Measurements from ENCODE around the gene GZMM.

The GZMM gene

DNA sequence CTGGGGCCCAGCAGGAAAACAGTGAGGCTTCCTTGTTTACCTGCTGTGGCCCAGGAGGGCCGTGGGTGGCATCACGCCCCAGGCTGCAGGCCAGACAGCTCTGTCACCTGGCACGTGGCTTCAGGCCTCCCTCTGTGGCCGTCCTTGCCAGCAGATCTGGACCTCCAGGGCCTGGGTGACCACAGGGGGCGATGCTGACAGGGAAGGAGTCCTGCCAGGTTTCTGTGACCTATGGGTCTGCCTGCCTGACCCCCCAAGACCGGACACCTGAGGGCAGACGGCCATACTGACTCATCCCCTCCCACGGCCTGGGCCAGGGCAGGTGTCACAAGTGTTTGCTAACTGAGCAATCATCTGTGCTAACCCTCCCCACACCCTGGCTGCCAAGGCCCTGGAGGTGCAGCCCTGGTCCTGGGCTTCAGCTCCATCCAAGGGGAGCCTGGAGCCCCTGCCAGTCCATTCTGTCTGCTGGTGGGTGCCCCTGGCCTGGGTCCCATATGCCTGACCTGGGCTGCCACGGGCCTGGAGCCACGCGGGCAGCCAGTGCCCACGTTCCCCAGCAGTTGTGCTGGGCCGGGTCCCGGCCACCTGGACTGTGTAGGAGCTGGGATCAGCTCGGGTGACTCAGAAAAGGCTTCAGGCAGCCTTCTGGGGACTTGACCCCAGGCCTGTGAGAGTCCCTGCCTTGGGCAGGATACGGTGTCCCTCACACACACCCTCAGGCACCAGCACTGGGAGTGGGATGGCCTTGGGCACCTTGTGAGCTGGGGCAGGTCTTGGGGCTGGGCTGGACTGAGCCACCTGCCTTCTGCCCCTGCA lies 8.6 kb upstream of the GZMM start:
- DNase-seq: no peak

DNA sequence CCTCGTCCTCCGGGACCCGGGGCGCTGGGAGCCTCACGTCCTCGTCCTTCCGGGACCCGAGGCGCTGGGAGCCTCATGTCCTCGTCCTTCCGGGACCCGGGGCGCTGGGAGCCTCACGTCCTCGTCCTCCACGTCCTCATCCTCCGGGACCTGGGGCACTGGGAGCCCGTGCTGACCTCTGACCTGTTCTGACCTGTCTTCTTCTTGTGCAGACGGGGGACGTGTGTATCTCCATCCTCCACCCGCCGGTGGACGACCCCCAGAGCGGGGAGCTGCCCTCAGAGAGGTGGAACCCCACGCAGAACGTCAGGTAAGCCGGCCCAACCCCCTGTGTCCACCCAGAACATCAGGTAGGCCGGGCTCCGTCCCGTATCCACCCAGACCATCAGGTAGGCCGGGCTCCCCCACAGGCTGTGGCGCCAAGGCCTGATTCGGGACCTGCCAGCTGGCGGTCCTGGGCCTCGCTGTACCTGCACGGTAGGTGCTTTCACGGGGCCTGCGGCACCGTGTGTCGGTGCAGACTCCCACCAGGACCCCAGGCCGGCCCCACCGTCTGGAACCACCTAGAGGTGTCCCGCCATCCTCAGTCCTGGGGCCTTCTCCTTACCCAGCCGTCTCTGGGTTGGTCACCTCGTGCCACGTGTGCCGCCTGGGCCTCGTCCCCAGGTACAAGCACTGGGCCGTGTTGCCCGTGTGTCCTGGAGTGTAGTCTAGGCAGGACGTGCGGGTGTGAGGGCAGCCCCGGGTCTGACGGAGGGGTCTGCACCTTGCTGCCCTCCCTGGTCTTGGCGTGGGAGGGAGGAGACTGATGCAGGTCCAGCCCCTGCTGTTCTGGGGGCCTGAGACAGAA lies 7.6 kb upstream of the GZMM start:
- DNase-seq: no peak

DNA sequence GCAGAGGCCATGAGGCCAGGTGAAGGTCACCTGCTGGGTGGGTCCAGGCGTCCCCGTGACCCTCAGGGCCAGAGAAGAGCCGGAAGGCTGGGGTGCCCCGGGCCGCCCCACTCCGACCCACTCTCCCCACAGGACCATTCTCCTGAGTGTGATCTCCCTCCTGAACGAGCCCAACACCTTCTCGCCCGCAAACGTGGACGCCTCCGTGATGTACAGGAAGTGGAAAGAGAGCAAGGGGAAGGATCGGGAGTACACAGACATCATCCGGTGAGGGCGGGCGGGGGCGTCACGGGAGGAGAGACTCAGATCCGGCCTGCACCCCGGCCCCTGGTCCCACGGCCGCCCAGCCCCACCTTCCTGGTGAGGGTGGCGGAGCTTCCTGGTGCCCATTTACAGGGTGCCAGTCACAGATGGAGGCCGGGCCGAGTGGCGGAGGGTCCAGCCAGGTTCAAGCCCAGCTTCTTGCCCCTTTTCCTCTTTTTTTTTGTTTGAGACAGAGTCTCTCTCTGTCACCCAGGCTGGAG lies 6.9 kb upstream of the GZMM start:
- DNase-seq: no peak

DNA sequence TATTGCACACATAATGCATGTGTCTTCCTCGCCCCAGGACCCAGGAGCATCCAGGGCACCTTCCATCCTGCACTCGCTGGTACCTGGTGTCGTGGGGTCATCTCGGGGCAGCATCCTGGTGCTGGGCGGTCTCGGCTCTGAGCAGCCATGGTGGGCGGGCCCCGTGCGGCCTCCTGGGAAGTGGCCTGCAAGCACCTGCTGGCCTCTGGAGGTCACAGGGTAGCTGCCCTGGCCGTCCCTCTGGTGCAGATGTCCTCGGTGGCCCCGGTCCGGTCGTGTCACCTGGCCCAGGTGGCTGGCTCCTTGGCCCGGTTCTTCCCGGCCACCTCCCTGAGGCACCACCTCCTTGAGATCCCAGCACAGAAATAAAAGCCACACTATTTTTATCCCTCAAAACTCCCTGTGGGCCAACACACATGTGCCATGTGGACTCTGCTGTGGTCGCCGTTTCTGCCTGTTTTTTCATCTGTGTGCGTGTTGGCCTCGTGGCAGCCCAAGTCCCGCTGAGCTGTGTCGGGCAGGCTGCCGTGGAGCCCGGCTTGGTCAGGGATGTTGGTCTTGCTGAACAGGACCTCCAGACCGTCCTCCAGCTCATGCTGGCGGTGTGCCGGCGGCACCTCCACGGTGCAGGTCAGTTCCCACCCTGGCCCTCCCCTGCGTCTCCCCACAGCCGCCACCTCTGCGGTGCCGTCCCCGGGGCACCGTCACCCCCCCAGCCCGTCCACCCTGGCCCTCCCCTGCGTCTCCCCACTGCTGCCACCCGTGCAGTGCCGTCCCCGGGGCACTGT lies 5.0 kb upstream of the GZMM start:
- no peak for DNase-seq

DNA sequence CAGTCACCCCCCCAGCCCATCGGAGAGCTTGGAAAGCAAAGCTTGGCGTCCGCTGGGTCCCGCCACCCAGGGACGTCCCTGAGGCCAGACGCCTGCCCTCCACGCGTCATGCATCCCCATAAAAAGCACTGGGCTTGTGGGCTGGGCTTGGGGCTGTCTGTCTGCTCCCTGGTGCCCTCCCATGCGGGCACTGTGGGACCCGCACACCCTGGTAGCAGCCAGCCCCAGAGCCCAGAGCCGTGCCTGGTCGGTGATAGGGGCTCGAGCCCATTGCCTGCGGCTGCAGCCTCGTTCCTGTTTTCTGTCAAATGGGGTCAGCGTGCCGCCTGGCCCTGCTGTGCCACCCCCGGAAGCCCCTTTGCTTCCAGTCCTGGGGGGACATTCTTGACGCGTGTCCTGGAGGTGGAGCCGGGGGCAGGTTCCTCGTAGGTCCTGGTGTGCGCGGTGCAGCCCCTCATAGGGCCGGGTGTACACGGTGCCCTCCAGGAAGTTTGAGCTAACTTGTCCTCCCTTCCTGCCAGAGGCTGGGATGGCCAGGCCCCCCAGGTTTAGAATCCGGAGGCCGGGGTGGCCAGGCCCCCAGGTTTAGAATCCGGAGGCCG lies 4.3 kb upstream of the GZMM start:
- no peak for DNase-seq

DNA sequence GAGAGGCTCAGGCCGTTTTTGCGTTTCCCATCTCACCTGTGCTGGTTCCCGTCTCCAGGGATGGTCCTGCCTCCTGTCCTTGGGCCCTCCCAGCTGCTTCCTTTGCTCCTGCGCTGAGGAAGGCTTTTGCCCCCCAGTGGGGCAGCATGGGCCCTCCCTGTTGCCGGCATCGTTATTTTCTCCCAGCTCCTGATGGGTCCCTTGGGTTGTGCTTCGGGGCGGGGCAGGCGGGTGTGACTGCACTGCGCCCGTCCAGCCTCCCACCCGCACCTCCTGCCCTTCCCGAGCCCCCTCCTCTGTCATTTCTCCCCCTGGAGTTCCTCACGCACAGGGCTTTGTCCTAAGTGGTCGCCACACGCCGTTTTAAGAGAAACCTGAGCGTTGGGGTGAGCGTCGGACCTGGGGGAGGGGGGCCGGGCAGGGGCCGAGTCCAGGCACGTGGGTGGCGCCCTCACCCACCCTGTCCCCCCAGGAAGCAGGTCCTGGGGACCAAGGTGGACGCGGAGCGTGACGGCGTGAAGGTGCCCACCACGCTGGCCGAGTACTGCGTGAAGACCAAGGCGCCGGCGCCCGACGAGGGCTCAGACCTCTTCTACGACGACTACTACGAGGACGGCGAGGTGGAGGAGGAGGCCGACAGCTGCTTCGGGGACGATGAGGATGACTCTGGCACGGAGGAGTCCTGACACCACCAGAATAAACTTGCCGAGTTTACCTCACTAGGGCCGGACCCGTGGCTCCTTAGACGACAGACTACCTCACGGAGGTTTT lies 2.8 kb upstream of the GZMM start:
- DNase-seq: no peak

DNA sequence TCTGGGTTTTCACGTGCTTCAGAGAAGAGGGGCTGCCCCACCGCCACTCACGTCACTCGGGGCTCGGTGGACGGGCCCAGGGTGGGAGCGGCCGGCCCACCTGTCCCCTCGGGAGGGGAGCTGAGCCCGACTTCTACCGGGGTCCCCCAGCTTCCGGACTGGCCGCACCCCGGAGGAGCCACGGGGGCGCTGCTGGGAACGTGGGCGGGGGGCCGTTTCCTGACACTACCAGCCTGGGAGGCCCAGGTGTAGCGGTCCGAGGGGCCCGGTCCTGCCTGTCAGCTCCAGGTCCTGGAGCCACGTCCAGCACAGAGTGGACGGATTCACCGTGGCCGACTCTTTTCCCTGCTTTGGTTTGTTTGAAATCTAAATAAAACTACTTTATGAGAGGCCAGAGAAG lies 2.2 kb upstream of the GZMM start:
- DNase-seq: no peak

DNA sequence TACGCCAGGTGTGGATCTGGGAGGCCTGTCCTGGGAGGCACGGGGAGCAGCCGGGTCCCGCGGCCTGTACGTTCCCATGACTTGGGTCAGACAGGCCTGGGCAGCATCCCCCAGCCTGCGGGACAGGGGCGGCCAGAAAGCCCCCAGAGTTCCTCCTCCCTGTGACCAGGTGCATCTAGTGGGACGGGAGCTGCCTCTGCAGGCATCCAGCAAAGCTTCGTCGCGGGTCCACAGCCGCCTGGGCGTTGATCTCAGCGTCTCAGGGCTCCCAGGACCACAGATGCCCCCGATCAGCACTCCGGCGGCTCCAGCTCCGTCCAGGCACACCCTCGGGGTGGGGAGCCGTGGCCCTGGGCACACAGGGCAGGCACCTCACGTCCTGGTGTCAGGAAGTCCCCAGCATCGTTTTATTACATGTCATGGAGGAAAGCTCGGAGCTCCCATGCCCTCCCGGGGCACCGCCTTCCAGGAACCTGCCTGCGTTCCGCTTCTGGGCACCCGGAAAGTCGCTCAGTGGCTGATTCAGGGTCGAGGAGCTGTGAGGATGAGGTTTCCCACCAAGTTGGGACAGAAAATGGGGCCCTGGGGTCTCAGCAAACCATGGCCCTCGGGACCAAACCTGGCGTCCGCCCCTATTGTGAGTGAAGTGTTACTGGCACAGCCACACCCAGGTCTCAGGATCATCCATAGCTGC lies 1.5 kb upstream of the GZMM start:
- no peak for DNase-seq

DNA sequence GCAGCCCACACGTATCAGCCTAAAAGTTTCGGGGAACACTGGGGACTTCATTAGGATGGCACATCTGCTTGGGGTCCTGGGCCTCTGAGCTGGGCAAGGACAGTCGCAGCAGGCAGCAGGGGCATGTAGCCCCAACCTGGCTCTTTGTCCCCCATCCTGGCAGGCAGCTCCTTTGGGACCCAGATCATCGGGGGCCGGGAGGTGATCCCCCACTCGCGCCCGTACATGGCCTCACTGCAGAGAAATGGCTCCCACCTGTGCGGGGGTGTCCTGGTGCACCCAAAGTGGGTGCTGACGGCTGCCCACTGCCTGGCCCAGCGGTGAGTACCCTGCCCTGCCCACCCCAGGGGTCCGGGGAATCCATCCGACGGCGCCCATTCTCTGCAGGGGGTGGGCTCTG lies 3.3 kb downstream of the GZMM start:
- no peak for DNase-seq

DNA sequence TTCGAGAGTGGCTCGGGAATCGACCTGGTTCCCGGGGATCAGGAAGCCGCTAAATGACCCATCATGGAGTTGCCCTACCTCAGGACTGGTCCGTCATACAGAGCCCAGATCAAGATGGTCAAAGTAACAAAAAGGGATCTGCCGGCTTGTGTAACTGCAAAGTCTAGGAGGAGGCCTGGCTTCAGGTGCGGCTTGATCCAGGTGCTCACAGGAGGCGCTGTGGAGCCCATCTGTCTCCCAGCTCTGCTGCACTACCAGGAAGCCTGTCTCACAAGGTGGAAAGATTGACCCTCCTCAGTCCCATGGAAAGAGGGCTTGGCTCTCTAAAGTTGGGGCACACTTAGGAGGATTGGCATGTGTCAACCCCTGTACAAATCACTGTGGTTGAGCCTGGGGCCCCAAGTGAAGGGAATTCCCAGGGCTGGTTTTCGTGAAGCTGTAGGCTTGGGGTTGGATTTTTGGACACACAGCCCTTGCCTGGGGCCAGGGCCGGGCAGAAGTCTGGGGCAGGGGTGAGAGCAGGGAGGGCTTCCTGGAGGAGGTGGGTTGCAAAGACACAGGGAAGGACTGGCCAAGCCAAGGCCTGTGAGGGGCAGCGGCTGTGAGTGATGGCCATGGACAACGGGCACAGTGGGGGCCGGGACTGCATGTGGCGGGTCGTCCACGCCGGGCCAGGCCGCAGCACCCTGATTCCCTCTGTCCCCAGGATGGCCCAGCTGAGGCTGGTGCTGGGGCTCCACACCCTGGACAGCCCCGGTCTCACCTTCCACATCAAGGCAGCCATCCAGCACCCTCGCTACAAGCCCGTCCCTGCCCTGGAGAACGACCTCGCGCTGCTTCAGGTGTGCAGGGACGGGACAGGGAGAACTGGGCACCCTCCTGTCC lies 4.2 kb downstream of the GZMM start:
- DNase-seq: no peak

DNA sequence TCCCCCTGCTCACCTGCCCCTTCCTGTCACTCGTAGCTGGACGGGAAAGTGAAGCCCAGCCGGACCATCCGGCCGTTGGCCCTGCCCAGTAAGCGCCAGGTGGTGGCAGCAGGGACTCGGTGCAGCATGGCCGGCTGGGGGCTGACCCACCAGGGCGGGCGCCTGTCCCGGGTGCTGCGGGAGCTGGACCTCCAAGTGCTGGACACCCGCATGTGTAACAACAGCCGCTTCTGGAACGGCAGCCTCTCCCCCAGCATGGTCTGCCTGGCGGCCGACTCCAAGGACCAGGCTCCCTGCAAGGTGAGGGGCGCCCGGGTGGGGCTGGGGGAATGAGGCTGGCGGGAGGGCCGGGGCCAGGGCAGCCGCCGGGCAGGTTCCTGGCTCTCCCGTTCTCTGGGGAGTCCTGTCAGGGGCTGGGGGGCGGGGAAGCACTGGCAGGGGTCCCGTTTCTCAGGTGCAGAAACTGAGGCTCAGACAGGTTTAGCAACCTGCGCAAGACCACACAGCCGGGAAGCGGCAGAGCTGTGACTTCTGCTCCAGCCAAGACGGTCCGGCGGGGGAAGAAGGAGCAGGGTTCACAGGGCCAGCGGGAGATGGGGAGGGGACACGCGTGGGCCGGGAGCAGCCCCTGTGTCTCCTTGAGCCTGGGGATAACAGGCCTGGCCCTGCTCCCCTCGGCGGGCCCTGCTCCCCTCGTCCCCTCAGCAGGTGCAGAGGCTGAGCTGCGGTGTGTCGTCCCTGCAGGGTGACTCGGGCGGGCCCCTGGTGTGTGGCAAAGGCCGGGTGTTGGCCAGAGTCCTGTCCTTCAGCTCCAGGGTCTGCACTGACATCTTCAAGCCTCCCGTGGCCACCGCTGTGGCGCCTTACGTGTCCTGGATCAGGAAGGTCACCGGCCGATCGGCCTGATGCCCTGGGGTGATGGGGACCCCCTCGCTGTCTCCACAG lies 5.3 kb downstream of the GZMM start:
- no peak for DNase-seq

DNA sequence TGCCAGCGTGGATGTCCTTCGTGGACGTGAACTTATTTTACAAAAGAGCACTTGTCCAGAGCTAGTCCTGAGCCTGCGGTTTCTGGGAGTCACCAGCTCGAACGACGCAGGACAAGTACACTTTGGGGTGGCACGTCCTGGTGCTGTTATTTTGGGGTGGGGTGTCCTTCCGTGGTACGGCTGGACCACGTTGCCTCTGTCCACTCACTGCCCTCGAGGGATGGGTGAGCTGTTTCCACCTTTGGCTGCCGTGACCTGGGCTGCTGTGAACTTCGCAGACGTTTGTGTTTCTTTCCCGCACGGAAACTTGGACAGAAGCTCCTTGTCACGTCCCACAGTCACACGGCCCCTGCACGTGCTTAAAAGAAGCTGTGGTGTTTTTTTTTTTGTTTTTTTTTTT lies 11.0 kb downstream of the GZMM start:
- DNase-seq: no peak

DNA sequence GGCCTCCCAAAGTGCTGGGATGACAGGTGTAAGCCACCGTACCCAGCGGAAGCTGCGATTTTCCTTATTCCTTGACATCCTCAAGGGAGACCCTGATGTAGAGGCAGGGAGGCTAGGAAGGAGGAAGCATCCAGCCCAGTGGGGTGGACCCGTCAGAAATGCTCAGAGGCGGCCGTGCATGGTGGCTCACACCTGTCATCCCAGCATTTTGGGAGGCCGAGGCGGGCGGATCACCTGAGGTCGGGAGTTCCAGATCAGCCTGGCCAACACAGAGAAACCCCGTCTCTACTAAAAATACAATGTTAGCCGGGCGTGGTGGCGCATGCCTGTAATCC lies 11.6 kb downstream of the GZMM start:
- DNase-seq: no peak

DNA sequence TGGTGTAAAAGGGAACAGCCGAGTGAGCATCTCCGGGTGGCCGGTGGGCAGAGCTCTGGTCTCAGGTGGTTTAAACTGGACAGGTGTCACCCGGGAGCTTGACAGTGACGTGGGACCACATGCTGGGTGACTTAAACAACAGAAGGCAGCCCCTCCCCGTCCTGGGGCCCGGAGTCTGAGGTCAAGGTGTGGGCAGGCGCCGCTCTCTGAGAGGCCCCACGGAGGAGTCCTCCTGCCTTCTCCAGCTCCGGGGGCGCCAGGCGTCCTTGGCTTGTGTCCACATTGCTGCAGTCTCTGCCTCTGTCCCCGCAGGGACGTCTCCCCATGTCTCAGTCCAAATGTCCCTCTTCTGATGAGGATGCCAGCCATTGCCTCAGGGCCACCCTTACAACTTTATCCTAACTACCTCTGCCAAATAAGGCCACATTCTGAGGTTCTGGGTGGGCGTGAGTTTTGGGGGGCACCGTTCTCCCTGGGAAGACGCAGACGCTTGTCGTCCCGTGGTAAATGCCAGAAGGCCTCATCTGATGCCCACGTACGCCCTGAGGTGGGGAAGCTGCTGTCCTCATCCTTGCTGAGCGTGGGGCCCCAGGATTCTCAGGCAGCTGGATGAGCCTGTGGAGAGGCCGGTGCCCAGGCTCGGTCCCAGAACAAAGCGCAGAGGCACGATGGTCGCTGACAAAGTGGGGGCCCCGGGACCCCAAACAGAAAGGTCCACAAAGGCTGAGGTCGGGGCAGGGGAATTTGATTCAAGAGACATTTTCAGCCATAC lies 12.9 kb downstream of the GZMM start:
- peak; percentile 40 for DNase-seq

DNA sequence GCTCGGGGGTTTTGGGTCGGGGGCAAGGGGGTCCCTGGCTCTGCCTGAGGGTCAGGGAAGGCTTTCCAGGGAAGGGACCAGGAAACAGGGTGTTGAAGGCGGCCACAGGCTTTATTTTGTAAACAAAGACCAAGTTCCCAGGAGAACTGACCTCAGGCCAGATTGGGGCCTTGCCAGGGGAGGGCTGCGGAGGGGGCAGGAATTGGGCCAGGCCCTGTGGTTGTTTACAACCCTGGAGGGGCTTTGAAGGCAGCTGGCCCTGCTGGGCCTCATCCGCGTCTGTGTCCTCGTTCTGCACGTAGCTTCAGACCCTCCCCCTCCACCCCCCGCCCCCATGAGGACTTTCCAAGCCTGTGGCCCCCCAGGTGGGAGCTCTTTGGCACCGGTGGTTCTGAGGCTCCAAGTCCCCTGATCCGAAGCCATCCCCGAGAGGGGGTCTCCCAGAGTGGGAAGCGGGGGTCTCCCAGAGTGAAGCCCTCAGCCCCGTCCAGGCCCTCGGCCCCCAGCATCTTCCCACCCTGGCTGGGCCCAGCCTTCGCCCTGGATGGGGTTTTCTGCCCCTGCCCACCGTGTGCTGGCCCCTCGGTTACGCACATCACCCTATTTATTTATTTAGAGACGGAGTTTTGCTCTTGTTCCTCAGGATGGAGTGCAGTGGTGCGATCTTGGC lies 15.1 kb downstream of the GZMM start:
- no peak for DNase-seq

DNA sequence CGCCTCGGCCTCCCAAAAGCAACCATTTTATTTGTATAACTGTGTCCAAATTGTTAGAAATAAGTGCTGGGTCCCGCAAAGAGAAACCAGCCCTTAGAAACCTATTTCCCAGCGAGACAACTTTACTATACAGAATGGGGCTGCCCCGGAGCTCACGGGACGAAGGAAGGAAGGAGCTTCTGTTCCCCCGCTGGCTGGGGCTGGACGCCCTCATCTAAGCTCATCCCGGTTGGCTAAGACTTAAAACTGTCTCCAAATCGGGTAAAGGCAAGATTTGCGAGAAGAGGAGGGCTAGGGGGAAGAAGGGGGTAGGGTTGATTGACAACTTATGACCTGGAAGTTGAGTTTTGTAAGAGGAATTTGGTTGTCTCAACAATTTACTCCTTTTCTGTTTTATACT lies 16.3 kb downstream of the GZMM start:
- peak; percentile 51 for DNase-seq

DNA sequence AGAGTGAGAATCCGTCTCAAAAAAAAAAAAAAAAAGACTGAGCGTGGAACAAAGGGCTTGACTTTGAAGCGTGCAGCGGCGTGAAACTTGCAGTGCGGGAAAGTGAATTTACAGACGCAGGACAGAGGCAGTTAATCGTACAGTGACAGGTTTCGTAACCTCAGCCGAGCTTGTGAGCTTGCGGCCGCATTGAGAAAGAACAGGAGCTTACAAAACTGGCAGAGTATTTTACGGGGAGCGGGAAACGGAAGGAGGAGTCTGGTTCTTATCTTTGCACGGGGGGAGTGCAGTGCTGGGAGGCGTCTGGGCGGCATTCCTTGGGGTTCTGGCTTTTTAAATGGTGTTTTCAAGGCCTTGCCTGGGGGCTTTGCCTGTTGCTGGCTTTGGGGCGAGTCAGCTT lies 22.6 kb downstream of the GZMM start:
- DNase-seq: peak; percentile 100

DNA sequence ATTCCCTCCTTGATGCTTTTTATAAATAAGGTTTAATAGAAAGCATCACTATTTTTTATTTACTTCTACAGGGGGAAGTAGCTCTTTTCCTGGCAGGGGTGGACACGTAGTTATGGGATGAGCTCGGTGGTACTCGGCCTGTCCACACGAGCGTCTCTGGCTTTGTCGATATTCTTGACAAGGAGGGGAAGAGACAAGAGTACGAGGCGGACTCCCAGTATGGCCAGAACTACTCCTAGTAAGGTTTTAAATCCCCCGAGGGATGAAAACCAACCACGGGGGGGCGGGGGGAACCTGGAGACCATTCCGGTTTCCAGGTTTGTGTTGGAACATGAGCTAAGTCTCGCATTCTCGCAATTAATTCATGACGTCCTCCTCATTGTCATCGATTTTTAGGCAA lies 23.0 kb downstream of the GZMM start:
- peak; percentile 64 for DNase-seq
